Activated CD8-positive, alpha-beta memory T cell treated with anti-CD3 and anti-CD28 coated beads, Interleukin-2, amount 50 U/mL, for 4 hours (primary cell): ENCODE data around the gene DHPS.
"Not testable (repeated sequence)": the region's sequence is repeated elsewhere in the genome, so short reads cannot be mapped to it uniquely, and the experiment has no call there.

Experiments
- DNase-seq: peaks from one replicate; pipeline ENCODE4 v3.0.0-alpha.2; 2020

Gene DHPS

GRCh38 chr19:12681074-12681987 lies at the start of gene DHPS:
Gene DHPS (minus strand): TSS chr19:12681880. CDS start chr19:12681766, 114 bp downstream.
- DNase-seq, result peak; percentile 83

- no peak for DNase-seq
Observed at GRCh38 chr19:12731337-12731736, 49.7 kb upstream of the DHPS start.

GRCh38 chr19:12730064-12730463 lies 48.4 kb upstream of the DHPS start:
- no peak for DNase-seq

- no peak for DNase-seq
Observed at GRCh38 chr19:12727745-12728433, 46.2 kb upstream of the DHPS start.

- DNase-seq, result no peak
Observed at GRCh38 chr19:12726988-12727316, 45.3 kb upstream of the DHPS start.

GRCh38 chr19:12725612-12726011 lies 43.9 kb upstream of the DHPS start:
- DNase-seq, result not testable (repeated sequence)

GRCh38 chr19:12723641-12724426 lies 42.2 kb upstream of the DHPS start, which contains the start of gene TNPO2:
Gene TNPO2 (minus strand): TSS chr19:12723932. CDS start chr19:12720977, 2,955 bp downstream.
- DNase-seq, result peak; percentile 74

GRCh38 chr19:12723381-12723640 lies 41.6 kb upstream of the DHPS start:
- no peak for DNase-seq

GRCh38 chr19:12722566-12723380 lies 41.1 kb upstream of the DHPS start:
- peak; percentile 88 for DNase-seq

- DNase-seq, result peak; percentile 52
Observed at GRCh38 chr19:12721656-12722565, 40.2 kb upstream of the DHPS start.

- DNase-seq, result no peak
Observed at GRCh38 chr19:12720851-12721655, 39.4 kb upstream of the DHPS start.

- no peak for DNase-seq
Observed at GRCh38 chr19:12720296-12720695, 38.6 kb upstream of the DHPS start.

- DNase-seq, result no peak
Observed at GRCh38 chr19:12715929-12716328, 34.2 kb upstream of the DHPS start.

GRCh38 chr19:12715102-12715501 lies 33.4 kb upstream of the DHPS start:
- no peak for DNase-seq

GRCh38 chr19:12713304-12713703 lies 31.6 kb upstream of the DHPS start:
- DNase-seq, result not testable (repeated sequence)

GRCh38 chr19:12712077-12712476 lies 30.4 kb upstream of the DHPS start:
- not testable (repeated sequence) for DNase-seq

GRCh38 chr19:12711187-12711586 lies 29.5 kb upstream of the DHPS start:
- DNase-seq, result no peak

- no peak for DNase-seq
Observed at GRCh38 chr19:12708641-12709040, 27.0 kb upstream of the DHPS start.

- DNase-seq, result no peak
Observed at GRCh38 chr19:12706332-12706718, 24.6 kb upstream of the DHPS start.

- no peak for DNase-seq
Observed at GRCh38 chr19:12705654-12706331, 24.1 kb upstream of the DHPS start.
